Tibial nerve (tissue), 4 donors: ENCODE data around the gene TUT7. TPM values are rescaled to one million over a fixed set of nuclear protein-coding genes. Genes with fewer than 3 reads are reported as not detected.
"Not testable (repeated sequence)": the region's sequence is repeated elsewhere in the genome, so short reads cannot be mapped to it uniquely, and the experiment has no call there.

Source experiments
- DNase-seq, 2 donors: peaks; one replicate each; pipeline ENCODE4 v3.0.0-alpha.2; 2019; ENCODE audit warnings: low spot score in 2 of 2
- H3K27ac ChIP-seq, 4 donors: fragments of 200-600 bp; sonication (generic) in 3 of 4; one replicate each; pipeline ENCODE4 v1.5.1; 2017 to 2019; ENCODE audit warnings: mild to moderate bottlenecking in 1 of 4
- H3K27me3 ChIP-seq, 2 donors: fragments of 200-600 bp; sonication (generic) in 1 of 2; one replicate each; pipeline versions ENCODE4 v1.5.1 to v1.6.0; 2017 to 2019
- H3K36me3 ChIP-seq, 3 donors: fragments of 200-600 bp; sonication (generic); one replicate each; pipeline ENCODE4 v1.5.1; 2018 to 2019
- H3K4me1 ChIP-seq, 4 donors: fragments of 200-600 bp; sonication (generic) in 3 of 4; one replicate each; pipeline ENCODE4 v1.5.1; 2017 to 2019
- H3K4me3 ChIP-seq, 4 donors: fragments of 200-600 bp; sonication (generic) in 3 of 4; one replicate each; pipeline ENCODE4 v1.5.1; 2017 to 2019; ENCODE audit warnings: mild to moderate bottlenecking in 1 of 4, moderate library complexity in 1 of 4
- H3K9me3 ChIP-seq, 4 donors: fragments of 200-600 bp; sonication (generic) in 3 of 4; one replicate each; pipeline ENCODE4 v1.5.1; 2017 to 2019
- CTCF ChIP-seq, 5 experiments: fragments of 200-600 bp in 3 of 5; fragments of 450-650 bp in 2 of 5; sonication (generic) in 3 of 5; IDR thresholded peaks; one replicate each; pipeline ENCODE4 v1.5.1; 2016 to 2019; ENCODE audit warnings: antibody characterized with exemption in 5 of 5, mild to moderate bottlenecking in 3 of 5, moderate library complexity in 2 of 5
- EP300 ChIP-seq, 2 donors: sonication (generic); formaldehyde crosslinking; IDR thresholded peaks; one replicate each; pipeline ENCODE4 v1.6.1; 2017; ENCODE audit warnings: antibody characterized with exemption in 2 of 2, mild to moderate bottlenecking in 1 of 2
- POLR2A ChIP-seq, 2 donors: fragments of 450-650 bp; IDR thresholded peaks; one replicate each; pipeline ENCODE4 v1.6.1; 2017; ENCODE audit warnings: antibody characterized with exemption in 2 of 2, mild to moderate bottlenecking in 2 of 2, moderate library complexity in 2 of 2
- WGBS, 2 donors: methylation state at CpG; one replicate each; pipeline ENCODE4 v1.1.5; 2018; 5-methylcytosine and 5-hydroxymethylcytosine counted together
- total RNA-seq, 4 donors: library from RNA; depleted of rRNA; stranded (reverse); fragments of >200 nt; gene quantifications; one replicate each; pipeline ENCODE4 v1.1.0, GENCODE V29; 2016

Gene TUT7
- total RNA-seq, 4 donors from 2014 or later: 25.7 to 49.6 (median 37.8) TPM

GRCh38 chr9:86387376-86387775 lies 33.2 kb upstream of the TUT7 start:
- DNase-seq: no peak
- Histone ChIP-seq H3K9me3 (peaks cover 0 to 37% (median 4%) of the 10 kb centered on the region in 4 donors), H3K36me3 (no peaks in the 10 kb centered on the region), H3K27ac (no peak overlapping the region), H3K4me3 (no peak overlapping the region), H3K27me3 (no peaks in the 10 kb centered on the region), H3K4me1 (no peaks in the 10 kb centered on the region)
- WGBS, 2 donors: 57 to 70% methylated on average over 3 of the region's 3 CpGs
- TF ChIP-seq EP300 (IDR thresholded peaks at IDR 0.05): no peak
- TF ChIP-seq POLR2A (IDR thresholded peaks at IDR 0.05): no peak
- no peak for TF ChIP-seq CTCF (IDR thresholded peaks at IDR 0.05)

GRCh38 chr9:86383000-86383399 lies 28.8 kb upstream of the TUT7 start:
- H3K27ac ChIP-seq, DNase-seq, H3K36me3 ChIP-seq, H3K4me3 ChIP-seq, H3K27me3 ChIP-seq, H3K4me1 ChIP-seq: not testable (repeated sequence)
- 81 to 88% methylated on average over 10 to 11 of the region's 11 CpGs for WGBS, 2 donors
- H3K9me3 ChIP-seq: peaks cover 0 to 42% (median 4%) of the 10 kb centered on the region in 4 donors

DNA sequence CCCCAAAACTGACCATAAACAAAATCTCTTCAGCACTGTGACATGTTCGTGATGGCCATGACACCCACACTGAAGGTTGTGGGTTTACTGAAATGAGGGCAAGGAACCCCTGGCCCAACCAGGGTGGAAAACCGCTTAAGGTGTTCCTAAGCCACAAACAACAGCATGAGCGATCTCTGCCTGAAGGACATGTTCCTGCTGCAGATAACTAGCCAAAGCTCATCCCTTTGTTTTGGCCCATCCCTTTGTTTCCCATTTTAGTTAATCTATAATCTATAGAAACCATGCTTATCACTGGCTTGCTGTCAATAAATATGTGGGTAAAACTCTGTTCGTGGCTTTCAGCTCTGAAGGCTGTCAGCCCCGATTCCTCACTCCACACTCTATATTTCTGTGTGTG lies 21.8 kb upstream of the TUT7 start:
- WGBS, 2 donors: 94 to 98% methylated on average over 5 of the region's 5 CpGs
- TF ChIP-seq POLR2A (IDR thresholded peaks at IDR 0.05) (no peak), EP300 (IDR thresholded peaks at IDR 0.05) (no peak), CTCF (IDR thresholded peaks at IDR 0.05) (no peak)
- no peak overlapping the region for H3K27ac ChIP-seq

DNA sequence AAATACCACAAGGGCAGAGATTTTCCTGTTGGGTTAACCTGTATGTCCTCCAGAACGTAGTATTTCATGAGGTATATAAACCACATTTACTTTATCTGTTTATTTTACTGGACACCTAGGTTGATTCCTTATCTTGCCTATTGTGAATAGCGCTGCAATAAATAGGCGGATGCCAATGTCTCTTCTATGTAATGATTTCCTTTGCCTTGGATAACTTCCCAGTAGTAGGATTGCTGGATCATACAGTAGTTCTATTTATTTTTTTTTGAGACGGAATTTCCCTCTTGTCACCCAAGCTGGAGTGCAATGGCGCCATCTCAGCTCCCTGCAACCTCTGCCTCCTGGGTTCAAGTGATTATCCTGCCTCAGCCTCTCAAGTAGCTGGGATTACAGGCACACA lies 15.6 kb upstream of the TUT7 start:
- Histone ChIP-seq H3K27ac (no peak overlapping the region), H3K4me3 (no peak overlapping the region), H3K36me3 (no peaks in the 10 kb centered on the region), H3K9me3 (peaks cover 0 to 44% (median 3%) of the 10 kb centered on the region in 4 donors), H3K27me3 (no peaks in the 10 kb centered on the region), H3K4me1 (no peaks in the 10 kb centered on the region)
- TF ChIP-seq CTCF (IDR thresholded peaks at IDR 0.05): no peak
- 81 to 82% methylated on average over 5 of the region's 5 CpGs for WGBS, 2 donors
- no peak for DNase-seq

More for the DNA sequence above, 21.8 kb upstream of the TUT7 start:
- no peaks in the 10 kb centered on the region for H3K36me3 ChIP-seq
- no peaks in the 10 kb centered on the region for H3K4me1 ChIP-seq
- H3K9me3 ChIP-seq: peaks cover 0 to 33% (median 0%) of the 10 kb centered on the region in 4 donors
- H3K4me3 ChIP-seq: no peak overlapping the region
- no peaks in the 10 kb centered on the region for H3K27me3 ChIP-seq
- DNase-seq: no peak

DNA sequence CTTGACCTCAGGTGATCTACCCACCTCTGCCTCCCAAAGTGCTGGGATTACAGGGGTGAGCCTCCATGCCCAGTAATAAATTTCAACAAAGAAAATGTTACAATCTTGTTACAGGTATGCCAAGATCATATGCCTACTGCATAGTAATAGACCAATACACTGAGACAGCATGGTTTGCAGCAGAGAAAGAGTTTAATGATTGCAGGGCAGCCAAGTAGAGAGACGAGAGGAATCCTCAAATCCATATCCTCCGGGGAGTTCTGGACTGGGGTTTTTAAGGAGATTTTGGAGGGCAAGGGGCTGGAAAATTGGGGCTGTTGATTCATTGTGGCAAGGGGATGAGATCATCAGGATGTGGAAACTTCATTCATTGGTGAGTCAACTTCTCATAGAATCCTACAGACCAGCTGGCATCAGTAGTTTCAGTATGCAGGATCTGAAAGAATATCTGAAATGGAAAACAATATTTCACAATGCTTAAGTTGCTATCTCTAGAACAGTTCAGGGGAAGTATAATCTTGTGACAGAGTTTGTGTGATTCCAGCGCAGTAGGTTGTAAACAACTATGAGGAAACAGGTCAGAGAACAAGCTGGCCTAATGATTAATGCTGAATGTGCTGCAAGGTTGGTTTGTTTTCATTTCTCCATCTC lies 14.8 kb upstream of the TUT7 start:
- DNase-seq: no peak
- 80 to 90% methylated on average over 3 of the region's 3 CpGs for WGBS, 2 donors
- Histone ChIP-seq H3K4me3 (no peak overlapping the region), H3K27me3 (no peaks in the 10 kb centered on the region), H3K4me1 (no peaks in the 10 kb centered on the region), H3K36me3 (no peaks in the 10 kb centered on the region), H3K9me3 (peaks cover 0 to 44% (median 3%) of the 10 kb centered on the region in 4 donors), H3K27ac (no peak overlapping the region)
- TF ChIP-seq POLR2A (IDR thresholded peaks at IDR 0.05): no peak
- TF ChIP-seq EP300 (IDR thresholded peaks at IDR 0.05): peak in 1 of 2 donors; percentile 44

- Histone ChIP-seq H3K36me3 (no peaks in the 10 kb centered on the region), H3K27me3 (no peaks in the 10 kb centered on the region), H3K4me1 (no peaks in the 10 kb centered on the region), H3K27ac (no peak overlapping the region), H3K9me3 (peaks cover 0 to 3% (median 0%) of the 10 kb centered on the region in 4 donors), H3K4me3 (no peak overlapping the region)
- DNase-seq: no peak
- WGBS, 2 donors: 90 to 93% methylated on average over 3 of the region's 3 CpGs
- no peak for TF ChIP-seq EP300 (IDR thresholded peaks at IDR 0.05)
- no peak for TF ChIP-seq CTCF (IDR thresholded peaks at IDR 0.05)
- TF ChIP-seq POLR2A (IDR thresholded peaks at IDR 0.05): no peak
These were observed 7.0 kb upstream of the TUT7 start for GRCh38 chr9:86361176-86361575.
